Retina (tissue), 1 donor: ENCODE data around the gene MSL3B.

ENCODE experiments used
- DNase-seq: peaks from one replicate; pipeline ENCODE4 v3.0.0-alpha.2; 2016

MSL3B gene

GRCh38 chr2:233852056-233852455, 16.1 kb downstream of the MSL3B start:
- no peak for DNase-seq

- no peak for DNase-seq
Measured at GRCh38 chr2:233851169-233851568, 17.0 kb downstream of the MSL3B start.

- no peak for DNase-seq
Measured at GRCh38 chr2:233850745-233851144, 17.4 kb downstream of the MSL3B start.

GRCh38 chr2:233849607-233850271, 18.4 kb downstream of the MSL3B start:
- DNase-seq = no peak

- no peak for DNase-seq
Measured at GRCh38 chr2:233848276-233848675, 19.9 kb downstream of the MSL3B start.

GRCh38 chr2:233847248-233847898, 20.8 kb downstream of the MSL3B start:
- DNase-seq = no peak

GRCh38 chr2:233846387-233847247, 21.6 kb downstream of the MSL3B start:
- no peak for DNase-seq

- DNase-seq = no peak
Measured at GRCh38 chr2:233845301-233846060, 22.7 kb downstream of the MSL3B start.

GRCh38 chr2:233844836-233845235, 23.4 kb downstream of the MSL3B start:
- no peak for DNase-seq

- DNase-seq = no peak
Measured at GRCh38 chr2:233844064-233844807, 23.9 kb downstream of the MSL3B start.

- no peak for DNase-seq
Measured at GRCh38 chr2:233841183-233841582, 27.0 kb downstream of the MSL3B start.

- DNase-seq = no peak
Measured at GRCh38 chr2:233840520-233840919, 27.7 kb downstream of the MSL3B start.

GRCh38 chr2:233839447-233839820, 28.8 kb downstream of the MSL3B start:
- DNase-seq = no peak

GRCh38 chr2:233838726-233839446, 29.3 kb downstream of the MSL3B start:
- no peak for DNase-seq

- DNase-seq = no peak
Measured at GRCh38 chr2:233838251-233838650, 29.9 kb downstream of the MSL3B start.

- DNase-seq = no peak
Measured at GRCh38 chr2:233837694-233838229, 30.4 kb downstream of the MSL3B start.

GRCh38 chr2:233836359-233836758, 31.8 kb downstream of the MSL3B start:
- DNase-seq = no peak

GRCh38 chr2:233835230-233836186, 32.7 kb downstream of the MSL3B start:
- no peak for DNase-seq

GRCh38 chr2:233833345-233833744, 34.8 kb downstream of the MSL3B start:
- no peak for DNase-seq

- DNase-seq = peak; percentile 75
Measured at GRCh38 chr2:233832869-233833311, 35.3 kb downstream of the MSL3B start.
